ENCODE results near the gene H2BK1.

H2BK1 gene

GRCh38 chr7:151244841-151245346 lies 34.6 kb upstream of the H2BK1 start:
- DNase-seq = no peak

GRCh38 chr7:151244196-151244840 lies 34.0 kb upstream of the H2BK1 start:
- DNase-seq = peak; percentile 11

- DNase-seq = no peak
Observed at GRCh38 chr7:151243408-151244195, 33.3 kb upstream of the H2BK1 start.

GRCh38 chr7:151243045-151243349 lies 32.7 kb upstream of the H2BK1 start:
- DNase-seq = no peak

- no peak for DNase-seq
Observed at GRCh38 chr7:151242159-151243044, 32.1 kb upstream of the H2BK1 start.

- no peak for DNase-seq
Observed at GRCh38 chr7:151241755-151242096, 31.4 kb upstream of the H2BK1 start.

- no peak for DNase-seq
Observed at GRCh38 chr7:151240942-151241754, 30.9 kb upstream of the H2BK1 start.

- no peak for DNase-seq
Observed at GRCh38 chr7:151240536-151240935, 30.2 kb upstream of the H2BK1 start.

GRCh38 chr7:151239837-151240459 lies 29.7 kb upstream of the H2BK1 start:
- no peak for DNase-seq

GRCh38 chr7:151238924-151239836 lies 28.9 kb upstream of the H2BK1 start:
- DNase-seq = no peak

GRCh38 chr7:151238190-151238810 lies 28.0 kb upstream of the H2BK1 start:
- DNase-seq = no peak

GRCh38 chr7:151237244-151238189 lies 27.2 kb upstream of the H2BK1 start:
- DNase-seq = no peak

GRCh38 chr7:151236406-151236805 lies 26.1 kb upstream of the H2BK1 start:
- no peak for DNase-seq

GRCh38 chr7:151235091-151235787 lies 25.0 kb upstream of the H2BK1 start:
- no peak for DNase-seq

GRCh38 chr7:151233804-151234203 lies 23.5 kb upstream of the H2BK1 start:
- DNase-seq = no peak

GRCh38 chr7:151232917-151233701 lies 22.8 kb upstream of the H2BK1 start:
- peak; percentile 45 for DNase-seq

GRCh38 chr7:151232091-151232916 lies 22.0 kb upstream of the H2BK1 start, which contains the start of gene CHPF2:
TSS of gene CHPF2 (plus strand) at chr7:151232483. CDS start at chr7:151234012, 1,529 bp downstream.
- peak; percentile 54 for DNase-seq

Measured in KG1 (cell line).